Esophagus muscularis mucosa (tissue), 4 donors: ENCODE results near the gene LAMA5. TPM values are rescaled to one million over a fixed set of nuclear protein-coding genes. Genes with fewer than 3 reads are reported as not detected.

ENCODE experiments used
- DNase-seq: peaks from one replicate; pipeline ENCODE4 v3.0.0-alpha.2; 2017; ENCODE audit errors: extremely low spot score
- H3K27ac ChIP-seq, 4 donors: fragments of 200-600 bp; sonication (generic); replicated peaks in 1 of 4; 1 replicate in 3 of 4; 2 replicates in 1 of 4; pipeline ENCODE4 v1.5.1; 2016 to 2019; ENCODE audit warnings: mild to moderate bottlenecking in 1 of 4
- H3K27me3 ChIP-seq, 4 donors: fragments of 200-600 bp; sonication (generic); one replicate each; pipeline versions ENCODE4 v1.5.1 to v1.6.0; 2016 to 2019
- H3K36me3 ChIP-seq, 4 donors: fragments of 200-600 bp; sonication (generic); one replicate each; pipeline ENCODE4 v1.5.1; 2016 to 2019
- H3K4me1 ChIP-seq, 4 donors: fragments of 200-600 bp; sonication (generic); one replicate each; pipeline ENCODE4 v1.5.1; 2016 to 2019
- H3K4me3 ChIP-seq, 4 donors: fragments of 200-600 bp; sonication (generic); 1 replicate in 2 of 4; 2 replicates in 2 of 4; pipeline ENCODE4 v1.5.1; 2016 to 2019; ENCODE audit warnings: mild to moderate bottlenecking in 4 of 4, moderate library complexity in 1 of 4
- H3K9me3 ChIP-seq, 4 donors: fragments of 200-600 bp; sonication (generic); 1 replicate in 3 of 4; 2 replicates in 1 of 4; pipeline ENCODE4 v1.5.1; 2016 to 2019
- CTCF ChIP-seq, 3 experiments: fragments of 200-600 bp in 2 of 3; fragments of 450-650 bp in 1 of 3; sonication (generic) in 2 of 3; IDR thresholded peaks; one replicate each; pipeline ENCODE4 v1.5.1; 2017 to 2019; ENCODE audit warnings: antibody characterized with exemption in 3 of 3, mild to moderate bottlenecking in 2 of 3, moderate library complexity in 1 of 3
- EP300 ChIP-seq: sonication (generic); formaldehyde crosslinking; IDR thresholded peaks from one replicate; pipeline ENCODE4 v1.6.1; 2017; ENCODE audit warnings: antibody characterized with exemption
- POLR2A ChIP-seq: fragments of 450-650 bp; IDR thresholded peaks from one replicate; pipeline ENCODE4 v1.6.1; 2017; ENCODE audit warnings: antibody characterized with exemption, moderate library complexity, mild to moderate bottlenecking, low read depth
- POLR2AphosphoS5 ChIP-seq, 2 donors: sonication (generic); formaldehyde crosslinking; IDR thresholded peaks; one replicate each; pipeline ENCODE4 v1.6.1; 2017; ENCODE audit warnings: antibody characterized with exemption in 2 of 2
- WGBS: methylation state at CpG from one replicate; pipeline ENCODE4 v1.1.5; 2018; 5-methylcytosine and 5-hydroxymethylcytosine counted together
- intact Hi-C: fragments of 100-400 bp; cut with DNase I; formaldehyde crosslinking; loops from one replicate; pipeline ENCODE4 v1.15.1; 2023
- total RNA-seq, 4 donors: library from RNA; depleted of rRNA; stranded (reverse); fragments of >200 nt; gene quantifications; one replicate each; pipeline versions ENCODE4 v1.1.0 to v1.2.1, GENCODE V29; 2016

The LAMA5 gene
- total RNA-seq, 4 donors from 2014 or later: 70.1 to 257 (median 150) TPM

- no peak overlapping the region for H3K4me3 ChIP-seq
- no peaks in the 10 kb centered on the region for H3K4me1 ChIP-seq
- no peaks in the 10 kb centered on the region for H3K9me3 ChIP-seq
- no peak for DNase-seq
- no peaks in the 10 kb centered on the region for H3K27me3 ChIP-seq
- H3K36me3 ChIP-seq: peaks cover 3 to 66% (median 53%) of the 10 kb centered on the region in 4 donors
- TF ChIP-seq POLR2A: no peak
- no peak for TF ChIP-seq POLR2AphosphoS5 (IDR thresholded peaks at IDR 0.05)
- no peak for TF ChIP-seq CTCF (IDR thresholded peaks at IDR 0.05)
- TF ChIP-seq EP300: no peak
- no peak overlapping the region for H3K27ac ChIP-seq
- intact Hi-C loops: no loop called here
- WGBS: 90% methylated on average over 18 of the region's 35 CpGs
Observed at GRCh38 chr20:62396367-62397239, 29.5 kb upstream of the LAMA5 start.

- H3K9me3 ChIP-seq: no peaks in the 10 kb centered on the region
- TF ChIP-seq CTCF (IDR thresholded peaks at IDR 0.05) (no peak), EP300 (no peak), POLR2A (no peak), POLR2AphosphoS5 (IDR thresholded peaks at IDR 0.05) (no peak)
- peaks cover 3 to 71% (median 61%) of the 10 kb centered on the region in 4 donors for H3K36me3 ChIP-seq
- no peaks in the 10 kb centered on the region for H3K27me3 ChIP-seq
- no peak overlapping the region for H3K4me3 ChIP-seq
- 88% methylated on average over 22 of the region's 27 CpGs for WGBS
- intact Hi-C loops: no loop called here
- H3K27ac ChIP-seq: no peak overlapping the region
- no peaks in the 10 kb centered on the region for H3K4me1 ChIP-seq
- no peak for DNase-seq
Observed at GRCh38 chr20:62395311-62396242, 28.5 kb upstream of the LAMA5 start.

GRCh38 chr20:62394248-62395245, 27.4 kb upstream of the LAMA5 start:
- Histone ChIP-seq H3K9me3 (no peaks in the 10 kb centered on the region), H3K27ac (no peak overlapping the region), H3K27me3 (no peaks in the 10 kb centered on the region), H3K4me1 (no peaks in the 10 kb centered on the region), H3K36me3 (peaks cover 3 to 75% (median 68%) of the 10 kb centered on the region in 4 donors), H3K4me3 (no peak overlapping the region)
- no peak for DNase-seq
- intact Hi-C loops: no loop called here
- 96% methylated on average over 25 of the region's 44 CpGs for WGBS
- TF ChIP-seq POLR2A (no peak), POLR2AphosphoS5 (IDR thresholded peaks at IDR 0.05) (no peak), CTCF (IDR thresholded peaks at IDR 0.05) (no peak), EP300 (no peak)

- WGBS: 91% methylated on average over 11 of the region's 24 CpGs
- Histone ChIP-seq H3K4me3 (no peak overlapping the region), H3K27me3 (no peaks in the 10 kb centered on the region), H3K36me3 (peaks cover 3 to 82% (median 75%) of the 10 kb centered on the region in 4 donors), H3K27ac (no peak overlapping the region), H3K4me1 (peaks cover 0 to 4% (median 0%) of the 10 kb centered on the region in 4 donors), H3K9me3 (no peaks in the 10 kb centered on the region)
- DNase-seq: no peak
- no peak for TF ChIP-seq POLR2AphosphoS5 (IDR thresholded peaks at IDR 0.05)
- TF ChIP-seq CTCF (IDR thresholded peaks at IDR 0.05): no peak
- intact Hi-C loops: no loop called here
Observed at GRCh38 chr20:62393830-62394229, 26.7 kb upstream of the LAMA5 start.
